H1 (cell line): ENCODE results near the gene KIAA1614. TPM values are rescaled to one million over a fixed set of nuclear protein-coding genes. Genes with fewer than 3 reads are reported as not detected.

Source experiments
- polyA plus RNA-seq, 7 experiments: library from polyadenylated mRNA; depleted of rRNA in 3 of 7; stranded (reverse) in 5 of 7; unstranded in 2 of 7; fragments of >200 nt in 5 of 7; fragments of 200-250 nt in 2 of 7; gene quantifications; 1 replicate in 5 of 7; 2 replicates in 1 of 7; 4 replicates in 1 of 7; pipeline versions ENCODE4 v1.2.1 to v1.2.3, GENCODE V29; 2011 to 2013; ENCODE audit warnings: missing spikeins in 2 of 7, mixed read lengths in 2 of 7
- total RNA-seq: library from RNA; stranded (reverse); fragmentation: NEBNext Ultra II Directional; extraction: Animal tissue kit (Norgen Biotek cat#: 25700); gene quantifications from 2 replicates; pipeline ENCODE4 v1.2.1, GENCODE V29; 2021

KIAA1614 gene
- total and polyA plus RNA-seq, 2 of the 8 experiments (the other 6 are each of a cell fraction or from before 2014, with no cell fraction given): 1.3 to 3.1 TPM

Other genes with a start within 250 kb of the KIAA1614 start
- gene STX6, start 110.0 kb downstream of the KIAA1614 start, total RNA-seq: 33.3 and 35.4 TPM in 2 replicates
- 13.6 and 14.8 TPM in 2 replicates for gene STX6, start 110.0 kb downstream of the KIAA1614 start, polyA plus RNA-seq (2011; rRNA removed)
- 0.19 TPM in 1 of 2 replicates, not detected in the other for gene MR1, start 121.1 kb downstream of the KIAA1614 start, total RNA-seq
- 0.09 and 0.14 TPM in 2 replicates for gene MR1, start 121.1 kb downstream of the KIAA1614 start, polyA plus RNA-seq (2011; rRNA removed)
- gene IER5, start 175.8 kb downstream of the KIAA1614 start, total RNA-seq: 7.1 and 7.7 TPM in 2 replicates
- 3.5 and 4.3 TPM in 2 replicates for gene IER5, start 175.8 kb downstream of the KIAA1614 start, polyA plus RNA-seq (2011; rRNA removed)